GM12878 (cell line): ENCODE results near the gene CSHL1. TPM values are rescaled to one million over a fixed set of nuclear protein-coding genes. Genes with fewer than 3 reads are reported as not detected.
"Not testable (repeated sequence)": the region's sequence is repeated elsewhere in the genome, so short reads cannot be mapped to it uniquely, and the experiment has no call there.

Experiments
- ATAC-seq: fragments of 200-7000 bp; cut with Tn5 transposase; 3 replicates; pipeline ENCODE4 v1.9.1; 2020; ENCODE audit warnings: mild to moderate bottlenecking, moderate library complexity
- BruUV-seq: library from RNA; stranded (reverse); fragments of 400-500 nt; replicated peaks from 2 replicates; lab custom pipeline; 2021; lab: Mats Ljungman, UMichigan
- CTCF ChIA-PET: fragments of 300-600 bp; sonication (Branson Sonifier 250); formaldehyde crosslinking; extraction: SDS; loops from one replicate; lab custom pipeline; 2021; ENCODE audit warnings: inconsistent platforms; lab: Yijun Ruan, JAX
- POLR2A ChIA-PET: fragments of 350-600 bp; formaldehyde crosslinking; extraction: SDS; loops from one replicate; lab custom pipeline; 2021; ENCODE audit warnings: inconsistent platforms; lab: Charles Lee
- RAD21 ChIA-PET: fragments of 300-600 bp; sonication (Branson Sonifier 250); formaldehyde crosslinking; loops from one replicate; lab custom pipeline; 2023; ENCODE audit warnings: antibody characterized with exemption; ENCODE audit not compliant: unreplicated experiment; lab: Charles Lee
- SMC1A ChIA-PET: fragments of 300-600 bp; sonication (Branson Sonifier 250); formaldehyde crosslinking; loops from one replicate; lab custom pipeline; 2023; ENCODE audit not compliant: unreplicated experiment, uncharacterized antibody; lab: Charles Lee
- DNase-seq: peaks from one replicate; pipeline ENCODE4 v3.0.0-alpha.2; 2011; ENCODE audit warnings: low read depth, low spot score
- FAIRE-seq: peaks from 3 replicates; lab custom pipeline; 2011; peaks lifted over from hg19 to GRCh38; lab: Jason Lieb, UNC
- H2AFZ ChIP-seq: 2 replicates; pipeline ENCODE4 v1.6.0; 2011; ENCODE audit warnings: low read depth, low read length, control low read depth; ENCODE audit not compliant: control insufficient read depth
- H3K27ac ChIP-seq: 2 replicates; pipeline ENCODE4 v1.5.1; 2011; ENCODE audit warnings: control low read depth; ENCODE audit not compliant: control insufficient read depth, insufficient read depth
- H3K27me3 ChIP-seq, 2 experiments: replicated peaks in 1 of 2; 2 replicates each; pipeline versions ENCODE4 v1.6.0 to v1.6.1; 2011; ENCODE audit warnings: low read length in 1 of 2; ENCODE audit not compliant: control insufficient read depth in 2 of 2, insufficient read depth in 2 of 2
- H3K36me3 ChIP-seq, 2 experiments: 2 replicates each; pipeline ENCODE4 v1.5.1; 2011; ENCODE audit warnings: low read length in 1 of 2; ENCODE audit not compliant: control insufficient read depth in 2 of 2, insufficient read depth in 2 of 2
- H3K4me1 ChIP-seq: 2 replicates; pipeline ENCODE4 v1.6.1; 2011; ENCODE audit warnings: mild to moderate bottlenecking, low read length, moderate library complexity, mixed read lengths; ENCODE audit not compliant: control insufficient read depth, insufficient read depth
- H3K4me2 ChIP-seq: 2 replicates; pipeline ENCODE4 v1.6.0; 2011; ENCODE audit warnings: control low read depth; ENCODE audit not compliant: control insufficient read depth, insufficient read depth
- H3K4me3 ChIP-seq: fragments of 200-600 bp; sonication (generic); 2 replicates; pipeline ENCODE4 v1.5.1; 2016
- H3K79me2 ChIP-seq: 2 replicates; pipeline ENCODE4 v1.6.0; 2011; ENCODE audit warnings: low read length; ENCODE audit not compliant: control insufficient read depth, insufficient read depth
- H3K9ac ChIP-seq: 2 replicates; pipeline ENCODE4 v1.8.0; 2011; ENCODE audit warnings: low read length, control low read depth, mixed read lengths; ENCODE audit not compliant: control insufficient read depth, insufficient read depth
- H3K9me3 ChIP-seq: replicated peaks from 3 replicates; pipeline ENCODE4 v1.5.1; 2011; ENCODE audit warnings: mild to moderate bottlenecking, low read length; ENCODE audit not compliant: control insufficient read depth, insufficient read depth
- H4K20me1 ChIP-seq: 2 replicates; pipeline ENCODE4 v1.6.0; 2011; ENCODE audit not compliant: control insufficient read depth, insufficient read depth
- CREB1 ChIP-seq: IDR thresholded peaks from 2 replicates; pipeline ENCODE4 v1.6.1; 2012; ENCODE audit warnings: low read depth, mild to moderate bottlenecking, inconsistent platforms
- EGR1 ChIP-seq, 2 experiments: IDR thresholded peaks; 1 replicate in 1 of 2; 2 replicates in 1 of 2; pipeline ENCODE4 v1.6.1; 2011 to 2012; ENCODE audit warnings: low read depth in 2 of 2, low read length in 2 of 2, borderline replicate concordance in 1 of 2, mild to moderate bottlenecking in 1 of 2, moderate library complexity in 1 of 2
- FOXM1 ChIP-seq: IDR thresholded peaks from 2 replicates; pipeline ENCODE4 v1.6.1; 2012; ENCODE audit warnings: low read depth, mild to moderate bottlenecking, inconsistent platforms, low read length, moderate library complexity
- RUNX3 ChIP-seq: IDR thresholded peaks from 2 replicates; pipeline ENCODE4 v1.6.1; 2012; ENCODE audit warnings: low read length, inconsistent platforms
- WGBS: methylation state at CpG from one replicate; pipeline ENCODE4 v1.1.6; 2016; ENCODE audit warnings: low lambda C conversion rate; ENCODE audit not compliant: insufficient replicate concordance, insufficient coverage; ENCODE audit errors: missing lambda C conversion rate; 5-methylcytosine and 5-hydroxymethylcytosine counted together
- in situ Hi-C: fragments of 300-500 bp; cut with MboI; formaldehyde crosslinking; loops from 9 replicates; pipeline ENCODE4 v1.14.3; 2018; ENCODE audit warnings: mixed read lengths
- intact Hi-C: fragments of 100-400 bp; cut with micrococcal nuclease; formaldehyde crosslinking; loops from one replicate; pipeline ENCODE4 v1.14.2; 2022; ENCODE audit not compliant: unreplicated experiment
- polyA plus RNA-seq, 11 experiments: library from polyadenylated mRNA; depleted of rRNA in 4 of 11; unstranded in 6 of 11; stranded (reverse) in 5 of 11; fragments of >200 nt; fragmentation: Nextera tagmentation in 4 of 11; fragmentation: Illumina TruSeq in 1 of 11; extraction: Ambion mirVana in 4 of 11; extraction: Trizol in 1 of 11; gene quantifications; 1 replicate in 1 of 11; 2 replicates in 10 of 11; pipeline versions ENCODE4 v1.2.1 to v1.2.3, GENCODE V29; 2011 to 2016; ENCODE audit warnings: inconsistent platforms in 2 of 11, missing spikeins in 2 of 11, low read depth in 1 of 11
- total RNA-seq, 4 experiments: library from RNA; depleted of rRNA in 3 of 4; stranded (reverse); fragments of >200 nt in 3 of 4; fragmentation: Illumina TruSeq in 1 of 4; extraction: Trizol in 1 of 4; gene quantifications; 2 replicates each; pipeline versions ENCODE4 v1.2.1 to v1.2.3, GENCODE V29; 2013 to 2021
- TF ChIP-seq, protein P1 (sequence below), 3 experiments: IDR thresholded peaks in 2 of 3; conservative IDR thresholded peaks in 1 of 3; 2 replicates each; pipeline ENCODE4 v1.5.1; 2011; ENCODE audit warnings: low read depth in 3 of 3, low read length in 3 of 3, mild to moderate bottlenecking in 3 of 3, control low read depth in 2 of 3, moderate library complexity in 2 of 3, inconsistent platforms in 1 of 3, mixed read lengths in 1 of 3; ENCODE audit not compliant: control insufficient read depth in 2 of 3, insufficient read depth in 1 of 3; ENCODE audit errors: extremely low read depth in 1 of 3

Gene CSHL1
- total and polyA plus RNA-seq, 10 of the 15 experiments (the other 5 are each of a cell fraction or from before 2014, with no cell fraction given): not detected

DNA sequence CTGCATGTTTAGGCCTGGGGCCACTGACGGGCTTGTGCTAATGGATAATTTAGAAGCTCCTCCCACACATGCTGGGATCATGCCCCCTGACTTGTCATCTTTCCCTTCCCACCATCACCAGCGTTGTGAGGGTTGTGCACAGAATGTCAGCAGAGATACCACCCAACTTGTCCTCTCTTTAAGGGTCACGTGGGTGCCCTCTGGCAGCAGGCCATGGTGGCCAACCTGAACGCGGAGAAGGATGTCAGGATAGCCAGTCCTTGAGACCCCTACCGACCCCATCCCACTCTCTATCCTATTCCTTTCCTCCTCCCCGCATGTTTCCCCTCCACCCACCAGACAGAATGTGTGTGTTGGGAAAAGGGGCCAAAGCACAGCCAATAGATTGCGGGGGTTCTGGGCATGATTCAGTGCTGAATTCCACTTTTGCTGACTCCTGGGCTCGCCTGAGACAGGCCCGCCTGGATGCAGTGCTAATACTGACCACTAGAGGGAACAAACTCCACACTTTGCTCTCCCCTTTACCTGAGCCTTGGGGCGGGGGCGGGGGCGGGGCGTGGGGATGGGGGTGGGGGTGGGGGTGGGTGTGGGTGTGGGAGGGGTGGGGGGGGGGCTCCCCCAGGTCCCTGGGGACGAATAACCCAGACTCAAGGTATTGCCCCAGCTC is 29.0 kb downstream of the CSHL1 start, which contains the start of gene GH2:
Gene GH2, minus strand, starts transcription at position 10 of the 667 bp plus-strand sequence. CDS start 143 bp downstream, outside the sequence.
- Histone ChIP-seq H3K9me3 (no peaks in the 10 kb centered on the region), H4K20me1 (no peaks in the 10 kb centered on the region), H3K9ac (no peak within 1 kb of the TSS), H3K4me1 (no peaks in the 10 kb centered on the region), H3K27ac (no peak within 1 kb of the TSS), H3K4me3 (no peak within 1 kb of the TSS), H2AFZ (no peak within 1 kb of the TSS), H3K36me3 (no peaks in the 10 kb centered on the region), H3K27me3 (no peaks in the 10 kb centered on the region), H3K79me2 (no peaks in the 10 kb centered on the region), H3K4me2 (no peak within 1 kb of the TSS)
- ChIA-PET RAD21 (no interaction called here), CTCF (interaction anchor here (0.7 to 3.8 kb wide), 7 partner anchors 8 to 107 kb away, joined by 3 to 20 read pairs (median 6); partner anchors contain the start of gene DDX42), POLR2A (no interaction called here), SMC1A (interaction anchor here (1.4 kb wide), 1 partner anchor 252 kb away, joined by 3 read pairs; no protein-coding TSS in a partner anchor)
- FAIRE-seq: no peak
- no peak for TF ChIP-seq CREB1
- peak; percentile 18; the same call in 1 of the 2 replicates for TF ChIP-seq RUNX3
- peak in 1 of 2 experiments; percentile 4; a peak in 1 of 3 replicates for TF ChIP-seq EGR1 (IDR thresholded peaks at IDR 0.05; ENCODE audit: borderline replicate concordance in 1 of 2, low read depth in 2 of 2, low read length in 2 of 2)
- no peak for TF ChIP-seq FOXM1
- TF ChIP-seq, protein P1, sequence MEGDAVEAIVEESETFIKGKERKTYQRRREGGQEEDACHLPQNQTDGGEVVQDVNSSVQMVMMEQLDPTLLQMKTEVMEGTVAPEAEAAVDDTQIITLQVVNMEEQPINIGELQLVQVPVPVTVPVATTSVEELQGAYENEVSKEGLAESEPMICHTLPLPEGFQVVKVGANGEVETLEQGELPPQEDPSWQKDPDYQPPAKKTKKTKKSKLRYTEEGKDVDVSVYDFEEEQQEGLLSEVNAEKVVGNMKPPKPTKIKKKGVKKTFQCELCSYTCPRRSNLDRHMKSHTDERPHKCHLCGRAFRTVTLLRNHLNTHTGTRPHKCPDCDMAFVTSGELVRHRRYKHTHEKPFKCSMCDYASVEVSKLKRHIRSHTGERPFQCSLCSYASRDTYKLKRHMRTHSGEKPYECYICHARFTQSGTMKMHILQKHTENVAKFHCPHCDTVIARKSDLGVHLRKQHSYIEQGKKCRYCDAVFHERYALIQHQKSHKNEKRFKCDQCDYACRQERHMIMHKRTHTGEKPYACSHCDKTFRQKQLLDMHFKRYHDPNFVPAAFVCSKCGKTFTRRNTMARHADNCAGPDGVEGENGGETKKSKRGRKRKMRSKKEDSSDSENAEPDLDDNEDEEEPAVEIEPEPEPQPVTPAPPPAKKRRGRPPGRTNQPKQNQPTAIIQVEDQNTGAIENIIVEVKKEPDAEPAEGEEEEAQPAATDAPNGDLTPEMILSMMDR (IDR thresholded peaks at IDR 0.05 in 2 of 3, conservative IDR thresholded peaks at IDR 0.05 in 1 of 3; ENCODE audit: control insufficient read depth in 2 of 3, extremely low read depth in 1 of 3, insufficient read depth in 1 of 3, low read depth in 3 of 3, low read length in 3 of 3): peak; percentile 69 to 84 (median 72)
- intact Hi-C loops: no loop called here
- in situ Hi-C loops: no loop called here
- no TSS peak for BruUV-seq
- 30% methylated on average over 15 of the region's 15 CpGs for WGBS
- peak; percentile 95 for ATAC-seq
- no peak for DNase-seq

DNA sequence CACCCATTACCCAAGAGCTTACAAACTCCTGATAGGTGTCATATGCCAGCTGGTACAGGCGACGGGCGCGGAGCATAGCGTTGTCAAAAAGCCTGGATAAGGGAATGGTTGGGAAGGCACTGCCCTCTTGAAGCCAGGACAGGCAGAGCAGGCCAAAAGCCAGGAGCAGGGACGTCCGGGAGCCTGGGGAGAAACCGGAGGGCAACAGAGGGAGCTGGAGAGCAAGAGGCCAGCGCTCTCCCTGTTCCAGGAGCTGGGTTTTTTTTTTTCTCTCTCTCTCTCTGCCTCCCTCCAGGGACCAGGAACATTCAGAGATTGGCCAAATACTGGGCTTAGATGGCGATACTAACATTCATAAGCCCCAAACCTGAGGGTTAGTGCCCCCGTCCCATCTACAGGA is 29.7 kb downstream of the CSHL1 start:
- CTCF ChIA-PET: interaction anchor here (0.7 to 3.8 kb wide), 8 partner anchors 8 to 145 kb away, joined by 3 to 20 read pairs (median 4); partner anchors contain the start of gene DDX42
- in situ Hi-C loops, H3K79me2 ChIP-seq, POLR2A ChIA-PET, H2AFZ ChIP-seq, DNase-seq, H3K9me3 ChIP-seq, intact Hi-C loops, H3K4me2 ChIP-seq, H3K27me3 ChIP-seq, BruUV-seq, H3K36me3 ChIP-seq, H3K27ac ChIP-seq, H3K4me1 ChIP-seq, H4K20me1 ChIP-seq, RAD21 ChIA-PET, ATAC-seq, FAIRE-seq, H3K9ac ChIP-seq, H3K4me3 ChIP-seq: not testable (repeated sequence)
- SMC1A ChIA-PET: interaction anchor here (0.6 kb wide), 1 partner anchor 46 kb away, joined by 3 read pairs; no protein-coding TSS in a partner anchor
- WGBS: 59% methylated on average over 11 of the region's 11 CpGs
